Chondrocyte (in vitro differentiated cells): ENCODE results near the gene SAMM50. TPM values are rescaled to one million over a fixed set of nuclear protein-coding genes. Genes with fewer than 3 reads are reported as not detected.
A peak's percentile ranks its signal among the peaks of the same experiment; 100 is the strongest.

Source experiments
- DNase-seq: peaks from one replicate; pipeline ENCODE4 v3.0.0; 2021; ENCODE audit warnings: mixed read lengths, low spot score
- H3K27ac Mint-ChIP-seq: one replicate; pipeline ENCODE4 v1.8.0; 2021; ENCODE audit warnings: mild to moderate bottlenecking, moderate library complexity, mixed read lengths; ENCODE audit not compliant: unreplicated experiment
- H3K27me3 Mint-ChIP-seq: 2 replicates; pipeline ENCODE4 v1.8.0; 2021; ENCODE audit warnings: low read depth, mixed read lengths
- H3K36me3 Mint-ChIP-seq: 2 replicates; pipeline ENCODE4 v1.8.0; 2021; ENCODE audit warnings: low read depth, mixed read lengths
- H3K4me1 Mint-ChIP-seq: 2 replicates; pipeline ENCODE4 v1.8.0; 2021; ENCODE audit warnings: low read depth, mild to moderate bottlenecking, mixed read lengths
- H3K4me3 Mint-ChIP-seq: one replicate; pipeline ENCODE4 v1.8.0; 2021; ENCODE audit warnings: mild to moderate bottlenecking, moderate library complexity, mixed read lengths; ENCODE audit not compliant: unreplicated experiment
- H3K9me3 Mint-ChIP-seq: 2 replicates; pipeline ENCODE4 v1.8.0; 2021; ENCODE audit warnings: low read depth, mixed read lengths
- total RNA-seq: library from RNA; stranded (reverse); gene quantifications from 3 replicates; pipeline ENCODE4 v1.2.1, GENCODE V29; 2021
- TF ChIP-seq, protein P1 (sequence below): fragments of 200-600 bp; sonication (generic); IDR thresholded peaks from 2 replicates; pipeline ENCODE4 v1.5.0; 2021; ENCODE audit warnings: antibody characterized with exemption, mild to moderate bottlenecking, moderate library complexity

The SAMM50 gene
- total RNA-seq, 1 donor from 2014 or later = 34.2 TPM

DNA sequence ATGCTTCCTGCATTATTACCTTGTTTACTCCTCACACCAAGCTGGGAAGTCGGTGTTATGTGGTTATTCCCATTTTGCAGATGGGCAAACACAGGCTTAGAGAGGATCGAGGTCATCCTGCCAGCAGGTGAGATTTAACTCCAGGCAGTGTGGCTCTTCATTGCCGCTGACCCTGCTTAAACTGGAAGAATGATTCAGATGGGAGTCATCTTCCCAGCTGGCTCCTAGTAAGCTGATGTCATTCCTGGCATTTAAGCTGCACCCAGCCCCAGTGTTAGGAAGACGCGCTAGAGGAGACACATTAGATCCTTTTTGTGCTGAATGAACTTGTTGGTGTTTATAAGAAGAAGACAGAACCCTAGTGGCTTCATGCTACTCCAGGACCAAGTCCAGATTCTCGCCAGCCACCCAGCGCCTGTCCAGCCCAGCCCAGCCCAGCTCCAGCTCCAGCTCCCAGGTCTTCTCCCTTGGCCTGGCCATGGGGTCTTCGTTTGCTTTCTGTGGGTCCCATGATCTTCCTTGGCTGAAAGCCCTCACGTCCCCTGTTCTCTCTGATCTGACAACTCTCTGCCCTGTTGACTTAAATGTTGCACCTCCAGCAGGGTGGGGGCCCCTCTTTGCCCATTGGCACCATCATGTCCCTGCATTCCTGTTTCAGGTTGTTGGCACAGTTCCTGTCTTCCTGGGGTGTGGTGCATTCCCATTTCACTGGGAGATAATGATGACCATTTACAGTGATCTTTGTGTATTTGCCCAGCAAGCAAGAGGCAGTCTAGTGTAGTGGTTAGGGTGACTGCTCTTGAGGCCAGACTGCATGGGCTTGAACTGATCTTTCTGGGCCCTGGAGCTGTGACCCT, 82.5 kb downstream of the SAMM50 start:
- TF ChIP-seq, protein P1, sequence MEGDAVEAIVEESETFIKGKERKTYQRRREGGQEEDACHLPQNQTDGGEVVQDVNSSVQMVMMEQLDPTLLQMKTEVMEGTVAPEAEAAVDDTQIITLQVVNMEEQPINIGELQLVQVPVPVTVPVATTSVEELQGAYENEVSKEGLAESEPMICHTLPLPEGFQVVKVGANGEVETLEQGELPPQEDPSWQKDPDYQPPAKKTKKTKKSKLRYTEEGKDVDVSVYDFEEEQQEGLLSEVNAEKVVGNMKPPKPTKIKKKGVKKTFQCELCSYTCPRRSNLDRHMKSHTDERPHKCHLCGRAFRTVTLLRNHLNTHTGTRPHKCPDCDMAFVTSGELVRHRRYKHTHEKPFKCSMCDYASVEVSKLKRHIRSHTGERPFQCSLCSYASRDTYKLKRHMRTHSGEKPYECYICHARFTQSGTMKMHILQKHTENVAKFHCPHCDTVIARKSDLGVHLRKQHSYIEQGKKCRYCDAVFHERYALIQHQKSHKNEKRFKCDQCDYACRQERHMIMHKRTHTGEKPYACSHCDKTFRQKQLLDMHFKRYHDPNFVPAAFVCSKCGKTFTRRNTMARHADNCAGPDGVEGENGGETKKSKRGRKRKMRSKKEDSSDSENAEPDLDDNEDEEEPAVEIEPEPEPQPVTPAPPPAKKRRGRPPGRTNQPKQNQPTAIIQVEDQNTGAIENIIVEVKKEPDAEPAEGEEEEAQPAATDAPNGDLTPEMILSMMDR = no peak
- no peaks in the 10 kb centered on the region for H3K36me3 Mint-ChIP-seq
- H3K27ac Mint-ChIP-seq = peak overlapping the region; percentile 91
- no peak for DNase-seq
- peaks cover 22% of the 10 kb centered on the region for H3K4me1 Mint-ChIP-seq
- peaks cover 4% of the 10 kb centered on the region for H3K9me3 Mint-ChIP-seq
- H3K4me3 Mint-ChIP-seq = no peak overlapping the region
- no peaks in the 10 kb centered on the region for H3K27me3 Mint-ChIP-seq

DNA sequence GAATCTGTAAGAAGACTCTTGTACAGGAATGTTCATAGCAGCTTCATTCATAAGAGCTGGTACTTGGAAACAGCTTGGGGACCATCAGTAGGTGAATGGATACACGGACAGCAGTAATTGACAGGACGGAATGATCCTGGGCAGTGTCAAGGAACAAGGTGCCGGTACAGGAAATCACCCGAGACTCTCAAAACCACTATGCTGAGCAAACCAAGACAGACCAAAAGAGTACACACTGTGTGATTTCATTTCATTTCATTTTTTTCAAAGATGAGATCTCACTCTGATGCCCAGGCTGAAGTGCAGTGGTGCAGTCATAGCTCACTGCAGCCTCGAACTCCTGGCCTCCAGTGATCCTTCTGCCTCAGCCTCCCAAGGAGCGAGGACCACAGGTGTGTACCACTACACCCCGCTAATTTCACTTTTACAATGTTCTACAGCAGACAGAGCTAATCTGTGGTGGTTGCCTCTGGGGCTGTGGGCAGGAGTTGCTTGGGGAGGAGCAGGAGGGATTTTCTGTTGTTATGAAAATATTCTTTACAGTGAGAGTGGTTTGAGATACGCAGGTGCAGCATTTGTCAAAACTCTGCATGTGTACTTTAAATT, 84.4 kb downstream of the SAMM50 start:
- no peak overlapping the region for H3K4me3 Mint-ChIP-seq
- no peak for DNase-seq
- TF ChIP-seq, protein P1 = no peak
- peaks cover 4% of the 10 kb centered on the region for H3K9me3 Mint-ChIP-seq
- no peaks in the 10 kb centered on the region for H3K27me3 Mint-ChIP-seq
- H3K4me1 Mint-ChIP-seq = peaks cover 12% of the 10 kb centered on the region
- no peaks in the 10 kb centered on the region for H3K36me3 Mint-ChIP-seq
- H3K27ac Mint-ChIP-seq = no peak overlapping the region

GRCh38 chr22:44042249-44043218, 87.3 kb downstream of the SAMM50 start:
- Mint-ChIP-seq H3K4me1 (peaks cover 19% of the 10 kb centered on the region), H3K27ac (peak overlapping the region; percentile 39), H3K36me3 (no peaks in the 10 kb centered on the region), H3K27me3 (no peaks in the 10 kb centered on the region), H3K4me3 (no peak overlapping the region), H3K9me3 (peaks cover 7% of the 10 kb centered on the region)
- TF ChIP-seq, protein P1 = no peak
- DNase-seq = no peak

- Mint-ChIP-seq H3K27ac (peak overlapping the region; percentile 74), H3K36me3 (no peaks in the 10 kb centered on the region), H3K4me1 (peaks cover 11% of the 10 kb centered on the region), H3K27me3 (no peaks in the 10 kb centered on the region), H3K9me3 (peaks cover 6% of the 10 kb centered on the region), H3K4me3 (no peak overlapping the region)
- DNase-seq = no peak
- TF ChIP-seq, protein P1 = no peak
Measured at GRCh38 chr22:44045145-44045544, 89.9 kb downstream of the SAMM50 start.

Other genes starting within 250 kb of the SAMM50 start
- 0.49 to 1.5 TPM (median 1.1 TPM) in 3 replicates for gene EFCAB6, start 143.1 kb upstream of the SAMM50 start, total RNA-seq
- gene SULT4A1, start 92.9 kb upstream of the SAMM50 start, total RNA-seq = 0.68 to 3.3 TPM (median 2.9 TPM) in 3 replicates
- gene PNPLA5, start 63.4 kb upstream of the SAMM50 start, total RNA-seq = not detected in 3 replicates
- 2.5 to 3.5 TPM (median 2.5 TPM) in 3 replicates for gene PNPLA3, start 31.6 kb upstream of the SAMM50 start, total RNA-seq
- gene PARVB, start 68.9 kb downstream of the SAMM50 start, total RNA-seq = 21.2 to 35.6 TPM (median 33.6 TPM) in 3 replicates
- 0.15 to 0.27 TPM in 2 of 3 replicates, not detected in the other for gene PARVG, start 225.5 kb downstream of the SAMM50 start, total RNA-seq